NCI-H2081 (cell line): ENCODE data around the gene GPC1.

Experiments
- DNase-seq, 2 experiments: peaks; one replicate each; lab custom pipeline; 2025; lab: John Stamatoyannopoulos, UW

Gene GPC1

GRCh38 chr2:240396623-240397541, 38.6 kb upstream of the GPC1 start:
- DNase-seq, result no peak

GRCh38 chr2:240397542-240397916, 37.9 kb upstream of the GPC1 start:
- no peak for DNase-seq

- no peak for DNase-seq
Measured at GRCh38 chr2:240397924-240398645, 37.4 kb upstream of the GPC1 start.

- DNase-seq, result no peak
Measured at GRCh38 chr2:240398661-240399267, 36.7 kb upstream of the GPC1 start.

GRCh38 chr2:240399419-240400324, 35.8 kb upstream of the GPC1 start:
- DNase-seq, result no peak

- no peak for DNase-seq
Measured at GRCh38 chr2:240400371-240401161, 34.9 kb upstream of the GPC1 start.

GRCh38 chr2:240401308-240401707, 34.2 kb upstream of the GPC1 start:
- DNase-seq, result no peak

- no peak for DNase-seq
Measured at GRCh38 chr2:240401781-240402551, 33.5 kb upstream of the GPC1 start.

GRCh38 chr2:240402566-240403272, 32.7 kb upstream of the GPC1 start:
- DNase-seq, result no peak

GRCh38 chr2:240403396-240404104, 31.9 kb upstream of the GPC1 start:
- no peak for DNase-seq

GRCh38 chr2:240404174-240404852, 31.1 kb upstream of the GPC1 start:
- no peak for DNase-seq

GRCh38 chr2:240405133-240405532, 30.3 kb upstream of the GPC1 start:
- no peak for DNase-seq

- no peak for DNase-seq
Measured at GRCh38 chr2:240405684-240406313, 29.7 kb upstream of the GPC1 start.

- DNase-seq, result no peak
Measured at GRCh38 chr2:240407090-240407489, 28.4 kb upstream of the GPC1 start.

GRCh38 chr2:240410004-240410403, 25.5 kb upstream of the GPC1 start:
- no peak for DNase-seq

- DNase-seq, result no peak
Measured at GRCh38 chr2:240410808-240411207, 24.7 kb upstream of the GPC1 start.

- no peak for DNase-seq
Measured at GRCh38 chr2:240411261-240412160, 24.0 kb upstream of the GPC1 start.
